ENCODE measurements around the gene FBXO33.
A peak's percentile ranks its signal among the peaks of the same experiment; 100 is the strongest.
"Not testable (repeated sequence)": the region's sequence is repeated elsewhere in the genome, so short reads cannot be mapped to it uniquely, and the experiment has no call there.

Gene FBXO33

DNA sequence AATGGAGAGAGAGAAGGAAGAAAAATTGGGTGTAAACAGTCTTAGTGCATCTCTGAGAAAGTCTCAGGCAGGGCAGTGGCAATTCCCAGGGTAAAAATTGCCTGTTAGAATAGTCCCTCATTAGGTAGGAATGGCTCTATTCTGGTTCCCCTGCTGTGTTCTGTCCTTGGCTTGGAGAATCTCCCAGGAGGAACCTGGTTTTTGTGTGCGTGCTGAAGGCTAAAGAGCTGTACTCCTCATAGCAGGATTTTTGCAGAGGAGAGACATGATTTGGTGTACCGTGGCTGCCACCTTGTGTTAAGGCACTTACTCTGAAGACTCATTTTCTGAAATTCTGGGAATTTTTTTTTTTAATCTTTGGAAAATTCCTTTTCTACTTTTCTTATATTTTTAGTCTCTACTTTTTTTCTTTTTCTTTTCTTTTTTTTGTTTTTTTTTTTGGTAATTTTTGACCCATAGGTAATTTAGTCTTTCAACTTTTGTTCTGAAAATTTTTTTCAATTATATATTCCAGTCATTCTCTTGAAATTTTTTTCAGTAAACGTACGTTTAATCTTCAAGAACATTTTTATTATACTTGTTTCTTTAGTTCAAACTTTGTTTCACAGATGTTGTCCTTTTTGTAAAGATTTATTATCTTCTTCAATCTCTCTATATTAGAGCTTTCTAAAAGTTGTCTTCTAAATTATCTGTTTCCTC is 63.8 kb downstream of the FBXO33 start:
- DNase-seq = peak; percentile 61 to 63

- DNase-seq = no peak
These were observed 64.9 kb downstream of the FBXO33 start for GRCh38 chr14:39367387-39367751.

- DNase-seq = no peak
These were observed 65.5 kb downstream of the FBXO33 start for GRCh38 chr14:39366460-39367386.

- DNase-seq = no peak
These were observed 66.9 kb downstream of the FBXO33 start for GRCh38 chr14:39365354-39365753.

- DNase-seq = no peak
These were observed 67.7 kb downstream of the FBXO33 start for GRCh38 chr14:39364509-39364908.

- DNase-seq = not testable (repeated sequence)
These were observed 70.7 kb downstream of the FBXO33 start for GRCh38 chr14:39361556-39361955.

- DNase-seq = no peak
These were observed 71.9 kb downstream of the FBXO33 start for GRCh38 chr14:39360316-39360715.

GRCh38 chr14:39359069-39359468 is 73.2 kb downstream of the FBXO33 start:
- DNase-seq = not testable (repeated sequence)

GRCh38 chr14:39351708-39352107 is 80.5 kb downstream of the FBXO33 start:
- DNase-seq = no peak

GRCh38 chr14:39350866-39351265 is 81.4 kb downstream of the FBXO33 start:
- DNase-seq = no peak
